Endothelial cell of umbilical vein (primary cell): Measurements from ENCODE around the gene ASB13.

Experiments used
- EZH2 ChIP-seq: IDR thresholded peaks from 2 replicates; pipeline ENCODE4 v1.6.1; 2012; ENCODE audit warnings: borderline replicate concordance, low read depth, mild to moderate bottlenecking, moderate library complexity, low read length, inconsistent platforms; ENCODE audit not compliant: severe bottlenecking
- FOS ChIP-seq: IDR thresholded peaks from 2 replicates; pipeline ENCODE4 v1.6.1; 2011; ENCODE audit warnings: mild to moderate bottlenecking, low read length, moderate library complexity, borderline replicate concordance; ENCODE audit not compliant: insufficient read depth
- GATA2 ChIP-seq: IDR thresholded peaks from 2 replicates; pipeline ENCODE4 v1.7.0; 2011; ENCODE audit warnings: low read depth, mild to moderate bottlenecking, moderate library complexity, mixed read lengths, low read length; ENCODE audit not compliant: insufficient read length, insufficient read depth
- JUN ChIP-seq: IDR thresholded peaks from 2 replicates; pipeline ENCODE4 v1.6.1; 2011; ENCODE audit warnings: borderline replicate concordance, low read depth; ENCODE audit not compliant: insufficient read length, insufficient read depth
- MAX ChIP-seq: IDR thresholded peaks from 2 replicates; pipeline ENCODE4 v1.6.1; 2011; ENCODE audit not compliant: insufficient read depth, insufficient read length
- POLR2A ChIP-seq: IDR thresholded peaks from 2 replicates; pipeline ENCODE4 v1.6.1; 2012; ENCODE audit warnings: low read depth, mild to moderate bottlenecking, control low read depth, low read length
- POLR2AphosphoS5 ChIP-seq: IDR thresholded peaks from 2 replicates; pipeline ENCODE4 v1.6.1; 2012; ENCODE audit warnings: low read depth, mild to moderate bottlenecking, control low read depth, low read length, moderate library complexity; ENCODE audit not compliant: insufficient read depth
- TF ChIP-seq, protein P1 (sequence below), 2 donors: IDR thresholded peaks; 1 replicate in 1 of 2; 2 replicates in 1 of 2; pipeline ENCODE4 v1.5.1; 2011; ENCODE audit warnings: low read length in 2 of 2, mild to moderate bottlenecking in 2 of 2, moderate library complexity in 2 of 2, control low read depth in 1 of 2, inconsistent platforms in 1 of 2, low read depth in 1 of 2; ENCODE audit not compliant: insufficient read depth in 1 of 2; ENCODE audit errors: extremely low read depth in 1 of 2

GRCh38 chr10:5656737-5657579 lies 9.4 kb downstream of the ASB13 start:
- TF ChIP-seq, protein P1, sequence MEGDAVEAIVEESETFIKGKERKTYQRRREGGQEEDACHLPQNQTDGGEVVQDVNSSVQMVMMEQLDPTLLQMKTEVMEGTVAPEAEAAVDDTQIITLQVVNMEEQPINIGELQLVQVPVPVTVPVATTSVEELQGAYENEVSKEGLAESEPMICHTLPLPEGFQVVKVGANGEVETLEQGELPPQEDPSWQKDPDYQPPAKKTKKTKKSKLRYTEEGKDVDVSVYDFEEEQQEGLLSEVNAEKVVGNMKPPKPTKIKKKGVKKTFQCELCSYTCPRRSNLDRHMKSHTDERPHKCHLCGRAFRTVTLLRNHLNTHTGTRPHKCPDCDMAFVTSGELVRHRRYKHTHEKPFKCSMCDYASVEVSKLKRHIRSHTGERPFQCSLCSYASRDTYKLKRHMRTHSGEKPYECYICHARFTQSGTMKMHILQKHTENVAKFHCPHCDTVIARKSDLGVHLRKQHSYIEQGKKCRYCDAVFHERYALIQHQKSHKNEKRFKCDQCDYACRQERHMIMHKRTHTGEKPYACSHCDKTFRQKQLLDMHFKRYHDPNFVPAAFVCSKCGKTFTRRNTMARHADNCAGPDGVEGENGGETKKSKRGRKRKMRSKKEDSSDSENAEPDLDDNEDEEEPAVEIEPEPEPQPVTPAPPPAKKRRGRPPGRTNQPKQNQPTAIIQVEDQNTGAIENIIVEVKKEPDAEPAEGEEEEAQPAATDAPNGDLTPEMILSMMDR (IDR thresholded peaks at IDR 0.05; ENCODE audit: extremely low read depth in 1 of 2, insufficient read depth in 1 of 2, low read depth in 1 of 2, low read length in 2 of 2) = no peak
- TF ChIP-seq POLR2A = no peak
- no peak for TF ChIP-seq POLR2AphosphoS5
- no peak for TF ChIP-seq FOS
- TF ChIP-seq JUN = no peak
- no peak for TF ChIP-seq MAX
- TF ChIP-seq EZH2 = no peak
- TF ChIP-seq GATA2 = no peak
